Lower leg skin (tissue), 4 donors: ENCODE measurements around the gene YY1. TPM values are rescaled to one million over a fixed set of nuclear protein-coding genes. Genes with fewer than 3 reads are reported as not detected.

Experiments used
- DNase-seq, 2 donors: peaks; one replicate each; pipeline ENCODE4 v3.0.0-alpha.2; 2019; ENCODE audit warnings: low spot score in 2 of 2
- H3K4me3 ChIP-seq: fragments of 200-600 bp; sonication (generic); 2 replicates; pipeline ENCODE4 v1.5.1; 2017; ENCODE audit warnings: mild to moderate bottlenecking, low read depth; ENCODE audit not compliant: poor library complexity, severe bottlenecking
- POLR2A ChIP-seq, 2 donors: fragments of 450-650 bp; IDR thresholded peaks; one replicate each; pipeline ENCODE4 v1.6.1; 2016 to 2017; ENCODE audit warnings: antibody characterized with exemption in 2 of 2, mild to moderate bottlenecking in 1 of 2, moderate library complexity in 1 of 2
- WGBS, 2 donors: methylation state at CpG; one replicate each; pipeline ENCODE4 v1.1.5; 2018; 5-methylcytosine and 5-hydroxymethylcytosine counted together
- intact Hi-C: fragments of 100-400 bp; cut with DNase I; formaldehyde crosslinking; loops from one replicate; pipeline ENCODE4 v1.15.0; 2023; ENCODE audit warnings: low total_unique reads
- total RNA-seq, 4 donors: library from RNA; depleted of rRNA; stranded (reverse); fragments of >200 nt; gene quantifications; one replicate each; pipeline ENCODE4 v1.1.0, GENCODE V29; 2016
- TF ChIP-seq, protein P1 (sequence below), 3 donors: fragments of 450-650 bp; IDR thresholded peaks; one replicate each; pipeline ENCODE4 v1.5.1; 2016; ENCODE audit warnings: antibody characterized with exemption in 3 of 3, mild to moderate bottlenecking in 3 of 3, moderate library complexity in 2 of 3

YY1 gene
- total RNA-seq, 4 donors from 2014 or later = 46.7 to 61.5 (median 52.4) TPM

DNA sequence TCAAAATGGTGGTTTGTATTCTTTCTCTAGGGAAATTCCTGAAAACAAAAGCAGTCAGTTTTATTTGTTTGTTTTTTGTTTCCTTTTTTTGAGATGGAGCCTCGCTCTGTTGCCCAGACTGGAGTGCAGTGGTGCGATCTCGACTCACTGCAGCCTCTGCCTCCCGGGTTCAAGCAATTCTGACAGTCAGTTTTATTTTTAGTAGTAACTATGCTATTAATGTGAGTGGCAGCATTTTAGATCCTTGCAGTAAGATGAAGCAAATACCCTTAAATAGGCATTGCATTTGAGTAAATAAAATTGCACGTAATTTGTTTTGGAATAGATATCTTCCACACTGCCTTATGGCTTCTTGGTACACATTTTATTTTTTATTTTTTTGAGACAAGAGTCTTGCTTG, 23.6 kb downstream of the YY1 start:
- TF ChIP-seq POLR2A (IDR thresholded peaks at IDR 0.05) = no peak
- TF ChIP-seq, protein P1, sequence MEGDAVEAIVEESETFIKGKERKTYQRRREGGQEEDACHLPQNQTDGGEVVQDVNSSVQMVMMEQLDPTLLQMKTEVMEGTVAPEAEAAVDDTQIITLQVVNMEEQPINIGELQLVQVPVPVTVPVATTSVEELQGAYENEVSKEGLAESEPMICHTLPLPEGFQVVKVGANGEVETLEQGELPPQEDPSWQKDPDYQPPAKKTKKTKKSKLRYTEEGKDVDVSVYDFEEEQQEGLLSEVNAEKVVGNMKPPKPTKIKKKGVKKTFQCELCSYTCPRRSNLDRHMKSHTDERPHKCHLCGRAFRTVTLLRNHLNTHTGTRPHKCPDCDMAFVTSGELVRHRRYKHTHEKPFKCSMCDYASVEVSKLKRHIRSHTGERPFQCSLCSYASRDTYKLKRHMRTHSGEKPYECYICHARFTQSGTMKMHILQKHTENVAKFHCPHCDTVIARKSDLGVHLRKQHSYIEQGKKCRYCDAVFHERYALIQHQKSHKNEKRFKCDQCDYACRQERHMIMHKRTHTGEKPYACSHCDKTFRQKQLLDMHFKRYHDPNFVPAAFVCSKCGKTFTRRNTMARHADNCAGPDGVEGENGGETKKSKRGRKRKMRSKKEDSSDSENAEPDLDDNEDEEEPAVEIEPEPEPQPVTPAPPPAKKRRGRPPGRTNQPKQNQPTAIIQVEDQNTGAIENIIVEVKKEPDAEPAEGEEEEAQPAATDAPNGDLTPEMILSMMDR (IDR thresholded peaks at IDR 0.05) = no peak
- intact Hi-C loops = no loop called here
- no peak for DNase-seq
- 76 to 77% methylated on average over 5 of the region's 5 CpGs for WGBS, 2 donors
- no peak overlapping the region for H3K4me3 ChIP-seq

DNA sequence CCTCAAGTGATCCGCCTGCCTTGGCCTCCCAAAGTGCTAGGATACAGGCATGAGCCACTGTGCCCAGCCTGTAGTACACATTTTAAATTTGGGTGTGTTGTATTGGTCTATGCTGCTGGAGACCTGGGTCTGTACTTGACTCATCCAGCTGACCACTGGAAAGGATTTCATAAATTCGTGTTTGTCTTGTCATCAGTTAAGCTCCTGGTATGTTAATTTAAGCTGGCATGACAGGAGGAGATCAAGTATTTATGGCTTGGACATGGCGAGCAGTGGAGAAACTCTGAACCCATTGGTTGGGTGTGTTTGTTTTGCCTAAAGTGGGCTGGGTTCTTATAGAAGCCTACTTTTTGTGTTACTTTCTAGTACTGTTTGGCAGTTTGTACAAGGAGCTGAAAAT, 24.2 kb downstream of the YY1 start:
- no peak for DNase-seq
- intact Hi-C loops = no loop called here
- WGBS, 2 donors = 71 to 76% methylated on average over 3 of the region's 3 CpGs
- H3K4me3 ChIP-seq = no peak overlapping the region
- no peak for TF ChIP-seq POLR2A (IDR thresholded peaks at IDR 0.05)
- TF ChIP-seq, protein P1 (IDR thresholded peaks at IDR 0.05) = no peak

DNA sequence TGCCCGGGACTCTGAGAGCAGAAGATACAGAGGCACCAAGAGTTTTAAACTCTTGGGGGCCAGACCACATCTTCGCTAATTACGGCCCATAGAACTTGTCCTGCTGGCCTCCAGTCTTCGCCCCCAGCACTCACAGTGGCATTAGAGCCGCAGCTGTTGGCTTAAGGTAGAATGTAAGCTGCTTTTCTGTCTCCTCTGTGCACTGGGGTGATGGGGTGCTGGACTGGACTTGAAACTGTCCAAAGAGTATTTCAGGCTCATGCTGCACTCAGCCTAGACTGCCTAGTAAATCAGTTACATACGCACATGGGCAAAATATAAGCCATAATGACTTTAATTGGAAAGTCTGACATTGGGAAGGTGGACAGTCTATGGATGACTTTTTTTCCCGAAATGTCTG, 29.0 kb downstream of the YY1 start:
- TF ChIP-seq, protein P1 (IDR thresholded peaks at IDR 0.05) = no peak
- no peak for TF ChIP-seq POLR2A (IDR thresholded peaks at IDR 0.05)
- intact Hi-C loops = no loop called here
- WGBS, 2 donors = 91 to 95% methylated on average over 7 of the region's 7 CpGs
- H3K4me3 ChIP-seq = no peak overlapping the region
- DNase-seq = no peak

GRCh38 chr14:100268591-100269207, 29.8 kb downstream of the YY1 start:
- DNase-seq = no peak
- H3K4me3 ChIP-seq = no peak overlapping the region
- intact Hi-C loops = no loop called here
- TF ChIP-seq, protein P1 (IDR thresholded peaks at IDR 0.05) = no peak
- TF ChIP-seq POLR2A (IDR thresholded peaks at IDR 0.05) = no peak
- WGBS, 2 donors = 67 to 71% methylated on average over 7 of the region's 7 CpGs

- intact Hi-C loops = loop anchor here (5.0 kb wide), 1 partner anchor 106 kb away; the partner anchor contains the start of gene WDR25
- WGBS, 2 donors = 56 to 62% methylated on average over 10 of the region's 10 CpGs
- DNase-seq = no peak
- H3K4me3 ChIP-seq = no peak overlapping the region
- TF ChIP-seq, protein P1 (IDR thresholded peaks at IDR 0.05) = no peak
- no peak for TF ChIP-seq POLR2A (IDR thresholded peaks at IDR 0.05)
Observed at GRCh38 chr14:100271247-100271939, 32.4 kb downstream of the YY1 start.
